NCI-H446 (cell line): ENCODE data around the gene MYOD1.

Experiments
- DNase-seq, 2 experiments: peaks; one replicate each; lab custom pipeline; 2025; lab: John Stamatoyannopoulos, UW

MYOD1 gene

GRCh38 chr11:17702876-17703275 lies 16.5 kb upstream of the MYOD1 start:
- DNase-seq: no peak

GRCh38 chr11:17703951-17704350 lies 15.4 kb upstream of the MYOD1 start:
- DNase-seq: peak; percentile 2 to 34

GRCh38 chr11:17707830-17708229 lies 11.5 kb upstream of the MYOD1 start:
- no peak for DNase-seq

GRCh38 chr11:17711836-17712235 lies 7.5 kb upstream of the MYOD1 start:
- DNase-seq: no peak

- no peak for DNase-seq
Measured at GRCh38 chr11:17713851-17714250, 5.5 kb upstream of the MYOD1 start.

- no peak for DNase-seq
Measured at GRCh38 chr11:17714356-17714854, 5.0 kb upstream of the MYOD1 start.

GRCh38 chr11:17714870-17715269 lies 4.5 kb upstream of the MYOD1 start:
- no peak for DNase-seq

GRCh38 chr11:17716807-17717206 lies 2.6 kb upstream of the MYOD1 start:
- DNase-seq: no peak

- no peak for DNase-seq
Measured at GRCh38 chr11:17718015-17718414, 1.4 kb upstream of the MYOD1 start.

GRCh38 chr11:17718510-17718962 lies 835 bp upstream of the MYOD1 start:
- no peak for DNase-seq

GRCh38 chr11:17719938-17720795 lies 796 bp downstream of the MYOD1 start:
- DNase-seq: no peak

- DNase-seq: no peak
Measured at GRCh38 chr11:17720796-17721171, 1.4 kb downstream of the MYOD1 start.

GRCh38 chr11:17721242-17721999 lies 2.0 kb downstream of the MYOD1 start:
- no peak for DNase-seq

GRCh38 chr11:17722000-17722643 lies 2.8 kb downstream of the MYOD1 start:
- peak in 1 of 2 experiments; percentile 16 for DNase-seq

- DNase-seq: no peak
Measured at GRCh38 chr11:17724020-17724908, 4.9 kb downstream of the MYOD1 start.

- DNase-seq: no peak
Measured at GRCh38 chr11:17725174-17725573, 5.8 kb downstream of the MYOD1 start.

- DNase-seq: no peak
Measured at GRCh38 chr11:17730137-17730536, 10.8 kb downstream of the MYOD1 start.

- peak; percentile 95 to 97 for DNase-seq
Measured at GRCh38 chr11:17730608-17731462, 11.5 kb downstream of the MYOD1 start.

- DNase-seq: no peak
Measured at GRCh38 chr11:17733261-17733660, 13.9 kb downstream of the MYOD1 start.

- peak; percentile 12 to 74 for DNase-seq
Measured at GRCh38 chr11:17734418-17734911, 15.1 kb downstream of the MYOD1 start, which contains the start of gene KCNC1. KCNC1 (plus strand) TSS chr11:17734781; CDS start chr11:17736003, 1,222 bp downstream.
